GM21723 (cell line): ENCODE results near the gene CX3CL1.

Source experiments
- ATAC-seq: cut with Tn5 transposase; IDR thresholded peaks from one replicate; pipeline ENCODE4 v1.9.1; 2021; ENCODE audit warnings: mild to moderate bottlenecking, moderate library complexity; ENCODE audit not compliant: unreplicated experiment

The CX3CL1 gene

DNA sequence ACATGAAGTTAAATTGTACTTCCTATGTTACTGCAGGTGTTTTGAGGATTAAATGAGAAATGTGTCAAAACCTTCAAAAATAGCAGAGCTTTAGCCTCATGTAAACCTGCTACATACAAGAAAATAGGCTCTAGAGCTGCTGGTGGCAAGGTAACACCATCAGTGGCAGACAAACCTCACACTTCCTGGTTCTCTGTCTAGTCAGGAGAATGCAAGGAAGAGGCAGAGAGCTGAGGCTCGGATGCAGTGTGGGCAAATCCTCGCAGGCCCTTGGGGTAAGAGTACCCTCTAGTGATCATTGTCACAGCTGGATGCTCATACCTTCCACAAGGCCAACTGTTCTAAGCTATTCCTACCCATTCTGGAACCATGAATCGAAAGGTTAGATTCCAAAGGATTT, 60.7 kb downstream of the CX3CL1 start:
- ATAC-seq = no peak

GRCh38 chr16:57434003-57434402, 61.7 kb downstream of the CX3CL1 start:
- no peak for ATAC-seq
